Mesendoderm (in vitro differentiated cells): Measurements from ENCODE around the gene FA2H.

Experiments
- DNase-seq: peaks from one replicate; pipeline ENCODE4 v3.0.0; 2013
- H2AK5ac ChIP-seq: 2 replicates; pipeline ENCODE4 v1.6.1; 2013; ENCODE audit warnings: low read length, inconsistent platforms
- H2BK120ac ChIP-seq: 2 replicates; pipeline ENCODE4 v1.6.1; 2013; ENCODE audit warnings: low read depth, mild to moderate bottlenecking, low read length, moderate library complexity, mixed read lengths
- H2BK15ac ChIP-seq: replicated peaks from 2 replicates; pipeline ENCODE4 v1.6.1; 2013; ENCODE audit warnings: low read depth, mild to moderate bottlenecking, moderate library complexity
- H2BK5ac ChIP-seq: 2 replicates; pipeline ENCODE4 v1.6.1; 2013; ENCODE audit warnings: low read length, inconsistent platforms
- H3K18ac ChIP-seq: 2 replicates; pipeline ENCODE4 v1.6.1; 2013; ENCODE audit warnings: mild to moderate bottlenecking, low read length, mixed read lengths
- H3K23ac ChIP-seq: one replicate; pipeline ENCODE4 v1.6.1; 2013; ENCODE audit warnings: low read length
- H3K27ac ChIP-seq: 2 replicates; pipeline ENCODE4 v1.5.1; 2013; ENCODE audit warnings: low read depth, mild to moderate bottlenecking, inconsistent platforms, low read length, moderate library complexity
- H3K27me3 ChIP-seq: 2 replicates; pipeline ENCODE4 v1.6.1; 2013; ENCODE audit warnings: low read length, control low read depth, mild to moderate bottlenecking, inconsistent platforms; ENCODE audit not compliant: insufficient read depth, poor library complexity
- H3K36me3 ChIP-seq: 2 replicates; pipeline ENCODE4 v1.6.1; 2013; ENCODE audit warnings: low read length, inconsistent platforms; ENCODE audit not compliant: control insufficient read depth, insufficient read depth
- H3K4ac ChIP-seq: one replicate; pipeline ENCODE4 v1.6.1; 2013; ENCODE audit warnings: low read depth, mild to moderate bottlenecking, low read length, moderate library complexity
- H3K4me1 ChIP-seq: 2 replicates; pipeline ENCODE4 v1.6.1; 2013; ENCODE audit warnings: low read depth, low read length, inconsistent platforms; ENCODE audit not compliant: control insufficient read depth
- H3K4me2 ChIP-seq: 2 replicates; pipeline ENCODE4 v1.6.1; 2013; ENCODE audit warnings: low read length
- H3K4me3 ChIP-seq: 2 replicates; pipeline ENCODE4 v1.5.1; 2013; ENCODE audit warnings: mild to moderate bottlenecking, low read length
- H3K56ac ChIP-seq: one replicate; pipeline ENCODE4 v1.6.1; 2013; ENCODE audit warnings: low read length
- H3K79me1 ChIP-seq: 2 replicates; pipeline ENCODE4 v1.6.1; 2013; ENCODE audit warnings: low read length, inconsistent platforms
- H3K79me2 ChIP-seq: 2 replicates; pipeline ENCODE4 v1.6.1; 2013; ENCODE audit warnings: mild to moderate bottlenecking, low read length; ENCODE audit not compliant: control insufficient read depth, insufficient read depth
- H3K9ac ChIP-seq: 2 replicates; pipeline ENCODE4 v1.6.1; 2013; ENCODE audit warnings: low read length, inconsistent platforms
- H4K5ac ChIP-seq: one replicate; pipeline ENCODE4 v1.6.1; 2013; ENCODE audit warnings: low read length
- H4K8ac ChIP-seq: one replicate; pipeline ENCODE4 v1.6.1; 2013; ENCODE audit warnings: low read depth, mild to moderate bottlenecking, control low read depth, low read length, moderate library complexity
- WGBS: extraction: QIAGEN DNeasy Blood & Tissue Kit; methylation state at CpG from one replicate; pipeline ENCODE4 v1.1.7; 2013; ENCODE audit warnings: low lambda C conversion rate, missing lambda C conversion rate; ENCODE audit not compliant: insufficient coverage; ENCODE audit errors: extremely low coverage; 5-methylcytosine and 5-hydroxymethylcytosine counted together

FA2H gene

GRCh38 chr16:74666425-74667254 is 108.0 kb downstream of the FA2H start, which contains the start of gene RFWD3:
Gene RFWD3 (minus strand): TSS chr16:74666877. CDS start chr16:74661449, 5,428 bp downstream.
- peaks cover 14% of the 10 kb centered on the region for H3K79me1 ChIP-seq
- H3K4me2 ChIP-seq = peak within 1 kb of the TSS; percentile 76
- H3K23ac ChIP-seq = no peak within 1 kb of the TSS
- peaks cover 38% of the 10 kb centered on the region for H3K79me2 ChIP-seq
- H3K4ac ChIP-seq = peak within 1 kb of the TSS; percentile 41
- peaks cover 10% of the 10 kb centered on the region for H3K36me3 ChIP-seq
- peak within 1 kb of the TSS; percentile 85 for H3K9ac ChIP-seq
- H2BK120ac ChIP-seq = peak within 1 kb of the TSS; percentile 47
- H3K4me3 ChIP-seq = peak within 1 kb of the TSS; percentile 73
- WGBS = no CpG with 5 or more reads among the region's 63 CpGs
- DNase-seq = peak; percentile 100
- H4K5ac ChIP-seq = peak within 1 kb of the TSS; percentile 86
- no peak within 1 kb of the TSS for H2BK5ac ChIP-seq
- H3K18ac ChIP-seq = peak within 1 kb of the TSS; percentile 91
- no peak within 1 kb of the TSS for H3K27ac ChIP-seq
- H2BK15ac ChIP-seq = peak within 1 kb of the TSS; percentile 93
- H4K8ac ChIP-seq = peak within 1 kb of the TSS; percentile 100
- H3K4me1 ChIP-seq = no peaks in the 10 kb centered on the region
- H3K56ac ChIP-seq = peak within 1 kb of the TSS; percentile 89
- H3K27me3 ChIP-seq = no peaks in the 10 kb centered on the region
- H2AK5ac ChIP-seq = no peak within 1 kb of the TSS

GRCh38 chr16:74666010-74666421 is 108.6 kb downstream of the FA2H start:
- H2AK5ac ChIP-seq = no peak overlapping the region
- H3K79me2 ChIP-seq = peaks cover 40% of the 10 kb centered on the region
- WGBS = no CpG with 5 or more reads among the region's 8 CpGs
- peak overlapping the region; percentile 83 for H3K56ac ChIP-seq
- no peak overlapping the region for H2BK15ac ChIP-seq
- H2BK120ac ChIP-seq = no peak overlapping the region
- H3K23ac ChIP-seq = no peak overlapping the region
- no peak overlapping the region for H3K27ac ChIP-seq
- DNase-seq = no peak
- H3K4ac ChIP-seq = peak overlapping the region; percentile 41
- H3K4me3 ChIP-seq = peak overlapping the region; percentile 73
- H4K5ac ChIP-seq = no peak overlapping the region
- H3K4me1 ChIP-seq = no peaks in the 10 kb centered on the region
- H2BK5ac ChIP-seq = no peak overlapping the region
- H3K4me2 ChIP-seq = peak overlapping the region; percentile 48
- peak overlapping the region; percentile 91 for H3K18ac ChIP-seq
- H3K27me3 ChIP-seq = no peaks in the 10 kb centered on the region
- H4K8ac ChIP-seq = peak overlapping the region; percentile 65
- peaks cover 14% of the 10 kb centered on the region for H3K79me1 ChIP-seq
- peak overlapping the region; percentile 85 for H3K9ac ChIP-seq
- peaks cover 11% of the 10 kb centered on the region for H3K36me3 ChIP-seq
